Epithelial cell of proximal tubule (primary cell): ENCODE measurements around the gene MAGI1. TPM values are rescaled to one million over a fixed set of nuclear protein-coding genes. Genes with fewer than 3 reads are reported as not detected.

ENCODE experiments used
- DNase-seq: peaks from one replicate; pipeline ENCODE4 v3.0.0-alpha.2; 2011; ENCODE audit warnings: low read depth
- H3K4me3 ChIP-seq: 2 replicates; pipeline ENCODE4 v1.5.1; 2011; ENCODE audit warnings: low read depth, mild to moderate bottlenecking, low read length
- total RNA-seq: library from RNA; depleted of rRNA; stranded (reverse); fragments of >200 nt; gene quantifications from 2 replicates; pipeline ENCODE4 v1.2.3, GENCODE V29; 2015
- TF ChIP-seq, protein P1 (sequence below): conservative IDR thresholded peaks from 2 replicates; pipeline ENCODE4 v1.5.1; 2012; ENCODE audit warnings: low read depth, mild to moderate bottlenecking, low read length

The MAGI1 gene
- total RNA-seq, 1 donor from 2014 or later: 9.6 TPM

DNA sequence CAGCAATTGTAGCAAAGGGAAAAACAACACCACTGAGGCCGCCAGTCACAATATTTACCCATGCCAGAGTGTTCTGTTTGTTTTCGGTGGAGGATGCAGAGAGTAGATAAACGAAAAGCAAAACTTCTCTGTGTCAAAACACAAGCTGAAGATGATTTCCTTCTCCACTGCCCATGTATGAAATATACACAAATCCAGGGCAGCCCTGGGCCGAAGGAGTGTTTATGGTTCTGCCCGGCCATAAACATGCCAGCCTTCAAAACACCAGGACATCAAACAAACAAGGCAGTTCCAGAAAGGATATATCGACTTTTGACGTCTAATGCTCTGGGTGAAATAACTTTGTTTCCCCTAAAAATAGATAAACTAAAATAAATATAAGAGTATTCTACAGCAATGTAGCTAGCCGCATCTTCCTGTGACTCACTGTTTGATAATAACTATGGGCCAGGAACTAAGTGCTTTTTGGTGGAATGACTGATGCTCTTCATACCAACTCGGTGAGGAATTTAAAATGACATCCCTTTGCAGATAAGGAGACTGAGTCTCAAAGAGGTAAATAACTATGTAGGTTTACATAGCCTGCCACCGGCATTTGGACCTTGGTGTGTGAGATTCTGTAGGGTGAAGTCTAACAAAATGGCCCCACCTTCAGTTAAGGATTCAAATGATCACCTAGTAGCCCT is 82.8 kb downstream of the MAGI1 start:
- TF ChIP-seq, protein P1, sequence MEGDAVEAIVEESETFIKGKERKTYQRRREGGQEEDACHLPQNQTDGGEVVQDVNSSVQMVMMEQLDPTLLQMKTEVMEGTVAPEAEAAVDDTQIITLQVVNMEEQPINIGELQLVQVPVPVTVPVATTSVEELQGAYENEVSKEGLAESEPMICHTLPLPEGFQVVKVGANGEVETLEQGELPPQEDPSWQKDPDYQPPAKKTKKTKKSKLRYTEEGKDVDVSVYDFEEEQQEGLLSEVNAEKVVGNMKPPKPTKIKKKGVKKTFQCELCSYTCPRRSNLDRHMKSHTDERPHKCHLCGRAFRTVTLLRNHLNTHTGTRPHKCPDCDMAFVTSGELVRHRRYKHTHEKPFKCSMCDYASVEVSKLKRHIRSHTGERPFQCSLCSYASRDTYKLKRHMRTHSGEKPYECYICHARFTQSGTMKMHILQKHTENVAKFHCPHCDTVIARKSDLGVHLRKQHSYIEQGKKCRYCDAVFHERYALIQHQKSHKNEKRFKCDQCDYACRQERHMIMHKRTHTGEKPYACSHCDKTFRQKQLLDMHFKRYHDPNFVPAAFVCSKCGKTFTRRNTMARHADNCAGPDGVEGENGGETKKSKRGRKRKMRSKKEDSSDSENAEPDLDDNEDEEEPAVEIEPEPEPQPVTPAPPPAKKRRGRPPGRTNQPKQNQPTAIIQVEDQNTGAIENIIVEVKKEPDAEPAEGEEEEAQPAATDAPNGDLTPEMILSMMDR: no peak
- H3K4me3 ChIP-seq: no peak overlapping the region
- no peak for DNase-seq

DNA sequence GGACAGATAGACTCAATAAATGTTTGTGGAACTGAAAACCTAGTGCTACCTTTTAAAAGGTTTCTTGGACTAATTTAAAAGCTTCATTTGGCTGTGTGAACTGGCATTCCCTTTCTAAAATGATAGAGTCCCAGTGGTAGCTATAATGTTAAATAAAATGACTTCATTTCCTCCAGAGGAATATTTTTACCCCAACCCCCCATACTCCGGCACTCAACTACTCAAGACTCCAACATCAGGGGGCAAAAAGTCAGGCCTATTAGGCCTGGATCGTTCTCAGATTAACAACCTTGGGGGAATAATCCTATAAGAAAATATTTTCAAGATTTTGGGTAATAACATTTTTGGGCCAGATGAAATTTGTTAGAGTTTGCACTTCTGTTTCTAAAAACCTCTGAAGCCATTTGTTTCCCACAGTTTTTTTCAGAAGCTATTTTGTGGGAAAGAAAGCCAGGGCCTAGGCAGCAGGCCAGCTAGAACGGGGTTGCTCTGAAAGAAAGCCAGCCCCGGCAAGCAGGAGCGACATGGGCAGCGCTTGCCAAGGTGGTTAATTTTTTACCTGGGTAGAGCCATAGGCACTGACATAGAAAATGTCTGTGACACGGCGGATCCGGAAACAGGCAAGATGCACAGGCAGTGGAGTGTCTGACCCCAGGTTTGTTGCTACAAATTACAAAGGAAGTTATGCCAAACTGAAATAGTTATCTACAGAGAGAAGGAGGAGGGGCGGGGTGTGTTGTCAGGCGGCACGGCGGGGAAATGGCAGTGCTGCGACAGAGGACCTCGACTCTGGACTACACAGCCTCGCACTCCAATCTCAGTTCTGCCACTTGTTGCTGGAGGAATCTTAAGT is 84.6 kb downstream of the MAGI1 start:
- TF ChIP-seq, protein P1: no peak
- H3K4me3 ChIP-seq: peak overlapping the region; percentile 33
- no peak for DNase-seq

DNA sequence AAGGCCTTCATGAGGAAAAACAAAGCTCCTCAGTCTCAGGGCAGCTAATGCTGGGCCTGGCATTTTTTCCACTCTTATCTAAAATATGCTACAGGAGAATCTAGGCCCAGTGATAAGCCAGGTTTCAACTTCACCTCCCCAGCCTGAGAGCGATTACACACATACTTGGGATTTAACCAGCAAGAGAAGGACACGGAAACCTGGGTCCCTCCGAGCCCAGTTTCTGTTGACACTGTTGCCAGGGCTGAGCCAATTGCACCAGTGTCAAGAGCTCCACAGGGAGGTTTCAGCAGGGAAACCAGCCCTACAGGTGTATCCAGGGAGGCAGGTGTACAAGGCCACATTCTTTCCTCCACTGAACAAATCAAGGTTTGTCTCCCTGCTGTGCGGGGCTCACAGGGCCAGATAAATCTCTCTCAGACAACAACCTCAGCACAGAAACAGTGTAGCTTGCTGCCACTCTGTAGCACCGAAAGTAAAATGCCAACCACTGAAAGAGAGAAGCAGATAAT is 85.4 kb downstream of the MAGI1 start:
- TF ChIP-seq, protein P1: no peak
- H3K4me3 ChIP-seq: peak overlapping the region; percentile 1
- no peak for DNase-seq

DNA sequence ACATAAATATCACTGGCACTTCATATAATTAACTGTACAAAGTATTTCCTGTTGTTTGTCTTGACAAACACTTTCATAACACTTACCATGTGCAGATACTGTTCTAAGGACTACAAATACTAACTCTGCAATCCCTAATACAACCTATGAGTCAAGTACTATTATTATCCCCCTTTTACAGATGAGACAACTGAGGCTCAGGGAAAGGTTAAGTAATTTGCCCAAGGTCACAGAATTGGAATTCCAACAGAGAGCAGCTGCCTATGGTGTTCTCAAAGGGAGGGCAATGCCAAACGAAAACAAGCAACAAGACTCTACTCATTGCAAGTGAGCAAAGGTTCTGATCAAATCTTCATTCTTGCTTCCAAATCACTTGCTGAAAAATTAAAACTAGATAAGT is 85.9 kb downstream of the MAGI1 start:
- H3K4me3 ChIP-seq: no peak overlapping the region
- DNase-seq: no peak
- TF ChIP-seq, protein P1: no peak

DNA sequence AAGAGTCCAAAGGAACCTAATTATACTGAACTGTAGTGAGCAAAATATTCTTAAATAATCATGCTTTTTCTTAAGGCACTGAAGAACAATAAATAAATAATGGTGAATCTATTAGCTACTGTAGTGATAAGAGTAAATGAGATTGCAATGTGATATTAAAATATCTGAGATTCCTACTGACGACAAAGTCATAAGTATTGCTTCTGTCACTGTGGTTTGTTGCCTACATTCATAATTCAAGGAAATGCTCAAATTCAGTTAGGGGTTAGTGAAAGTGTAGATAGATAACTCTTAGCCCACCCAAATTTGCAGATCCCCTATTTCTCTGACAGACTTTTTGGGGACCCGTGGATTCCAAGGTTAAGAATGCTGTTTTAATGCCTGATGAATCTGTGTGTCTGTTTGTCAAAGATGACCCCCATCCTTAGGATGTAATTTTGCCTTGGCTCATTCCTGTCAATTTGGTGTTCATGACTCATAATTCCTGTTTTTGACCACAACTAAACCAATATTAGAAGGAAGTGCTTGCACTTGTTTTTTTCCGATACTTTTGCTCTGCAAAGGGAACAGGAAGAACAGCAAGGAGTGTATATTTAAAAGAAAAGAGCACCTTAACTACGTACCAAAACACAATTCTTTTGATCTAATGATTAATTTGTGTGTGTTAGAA is 86.7 kb downstream of the MAGI1 start:
- TF ChIP-seq, protein P1: no peak
- DNase-seq: no peak
- no peak overlapping the region for H3K4me3 ChIP-seq

DNA sequence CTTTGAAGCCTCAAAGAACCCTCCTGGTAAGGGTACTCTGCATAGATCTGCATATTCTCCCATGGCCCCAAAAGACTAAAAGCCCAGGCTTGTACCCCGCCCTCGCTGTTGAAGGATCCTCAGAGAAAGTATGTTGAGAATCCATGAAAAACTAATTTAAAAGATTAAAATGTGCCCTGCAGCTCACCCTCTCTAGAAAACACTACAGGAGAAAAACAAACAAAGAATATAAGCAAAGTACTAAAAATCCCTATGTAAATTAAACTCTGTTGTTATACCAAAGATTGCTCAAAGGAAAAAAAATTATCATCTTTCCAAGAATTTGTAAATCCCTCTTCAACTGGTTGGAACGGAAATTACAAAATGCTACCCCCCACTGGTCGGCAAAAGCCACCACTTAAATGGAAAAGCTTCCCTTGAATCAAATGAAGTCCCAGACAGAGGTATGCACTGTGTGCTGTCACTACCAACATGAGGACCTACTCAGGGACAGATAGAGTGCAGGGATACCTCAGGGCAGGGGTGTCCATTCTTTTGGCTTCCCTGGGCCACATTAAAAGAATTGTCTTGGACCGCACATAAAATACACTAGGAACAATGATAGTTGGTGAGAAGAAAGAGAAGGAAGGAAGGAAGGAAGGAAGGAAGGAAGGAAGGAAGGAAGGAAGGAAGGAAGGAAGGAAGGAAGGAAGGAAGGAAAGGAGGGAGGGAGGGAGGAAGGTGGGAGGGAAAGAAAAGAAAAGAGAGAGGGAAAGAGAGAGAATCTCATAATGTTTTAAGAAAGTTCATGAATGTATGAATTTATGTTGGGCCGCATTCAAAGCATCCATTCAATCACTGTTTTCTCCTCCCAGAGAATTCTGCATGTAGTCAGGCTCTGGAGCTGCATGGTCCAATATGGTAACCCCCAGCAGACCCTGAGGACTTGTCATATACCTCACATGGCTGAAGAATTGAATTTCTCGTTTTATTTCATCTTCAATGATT is 88.1 kb downstream of the MAGI1 start:
- H3K4me3 ChIP-seq: no peak overlapping the region
- no peak for DNase-seq
- TF ChIP-seq, protein P1: no peak
